Naive B cell (primary cell): Measurements from ENCODE around the gene MUC2. TPM values are rescaled to one million over a fixed set of nuclear protein-coding genes. Genes with fewer than 3 reads are reported as not detected.

Experiments used
- ATAC-seq, 2 donors: fragments of 150-1000 bp; cut with Tn5 transposase; 2 replicates each; pipeline ENCODE4 v1.10.0; 2021; ENCODE audit warnings: low read depth in 2 of 2, mild to moderate bottlenecking in 2 of 2, moderate library complexity in 2 of 2
- DNase-seq: peaks from one replicate; pipeline ENCODE4 v3.0.0; 2022
- H3K27ac Mint-ChIP-seq, 6 donors: one replicate each; pipeline ENCODE4 v1.8.0; 2020 to 2022; ENCODE audit warnings: mild to moderate bottlenecking in 6 of 6, mixed read lengths in 6 of 6, moderate library complexity in 5 of 6, inconsistent platforms in 2 of 6
- H3K27me3 Mint-ChIP-seq, 3 donors: one replicate each; pipeline ENCODE4 v1.8.0; 2021 to 2022; ENCODE audit warnings: mixed read lengths in 3 of 3, mild to moderate bottlenecking in 1 of 3
- H3K36me3 Mint-ChIP-seq, 2 donors: one replicate each; pipeline ENCODE4 v1.8.0; 2020 to 2022; ENCODE audit warnings: mixed read lengths in 2 of 2, inconsistent platforms in 1 of 2, mild to moderate bottlenecking in 1 of 2
- H3K4me1 Mint-ChIP-seq, 3 donors: one replicate each; pipeline ENCODE4 v1.8.0; 2020 to 2022; ENCODE audit warnings: mixed read lengths in 3 of 3, inconsistent platforms in 1 of 3, mild to moderate bottlenecking in 1 of 3, moderate library complexity in 1 of 3
- H3K4me3 Mint-ChIP-seq, 8 donors: one replicate each; pipeline ENCODE4 v1.8.0; 2020 to 2022; ENCODE audit warnings: mild to moderate bottlenecking in 8 of 8, mixed read lengths in 8 of 8, moderate library complexity in 8 of 8, inconsistent platforms in 2 of 8
- H3K9me3 Mint-ChIP-seq, 7 donors: one replicate each; pipeline ENCODE4 v1.8.0; 2020 to 2022; ENCODE audit warnings: mixed read lengths in 7 of 7, mild to moderate bottlenecking in 5 of 7, inconsistent platforms in 2 of 7, moderate library complexity in 1 of 7
- polyA plus RNA-seq, 6 donors: library from polyadenylated mRNA; unstranded; fragments of 300-500 nt; fragmentation: Illumina TruSeq; gene quantifications; one replicate each; pipeline ENCODE4 v1.2.3, GENCODE V29; 2021; ENCODE audit warnings: low read depth in 6 of 6

MUC2 gene
- polyA plus RNA-seq, 6 donors from 2014 or later: not detected

GRCh38 chr11:1060852-1061616 is 13.6 kb upstream of the MUC2 start:
- H3K4me1 Mint-ChIP-seq: peaks cover 0 to 5% (median 0%) of the 10 kb centered on the region in 3 donors
- peaks cover 37 to 49% (median 47%) of the 10 kb centered on the region in 3 donors for H3K27me3 Mint-ChIP-seq
- ATAC-seq: no peak
- H3K9me3 Mint-ChIP-seq: peaks cover 2 to 18% (median 5%) of the 10 kb centered on the region in 7 donors
- H3K4me3 Mint-ChIP-seq: no peak overlapping the region
- no peak for DNase-seq
- no peak overlapping the region for H3K27ac Mint-ChIP-seq
- peaks cover 5 to 9% of the 10 kb centered on the region in 2 donors for H3K36me3 Mint-ChIP-seq

GRCh38 chr11:1062075-1062820 is 12.4 kb upstream of the MUC2 start:
- H3K36me3 Mint-ChIP-seq: peaks cover 5 to 9% of the 10 kb centered on the region in 2 donors
- H3K4me3 Mint-ChIP-seq: no peak overlapping the region
- H3K27me3 Mint-ChIP-seq: peaks cover 33 to 55% (median 53%) of the 10 kb centered on the region in 3 donors
- no peak for ATAC-seq
- H3K27ac Mint-ChIP-seq: peak overlapping the region in 1 of 6 donors; percentile 69
- H3K4me1 Mint-ChIP-seq: peaks cover 0 to 5% (median 0%) of the 10 kb centered on the region in 3 donors
- peaks cover 2 to 18% (median 5%) of the 10 kb centered on the region in 7 donors for H3K9me3 Mint-ChIP-seq
- no peak for DNase-seq

- Mint-ChIP-seq H3K27me3 (peaks cover 33 to 50% (median 43%) of the 10 kb centered on the region in 3 donors), H3K36me3 (peaks cover 5 to 9% of the 10 kb centered on the region in 2 donors), H3K9me3 (peaks cover 2 to 18% (median 5%) of the 10 kb centered on the region in 7 donors), H3K4me1 (peaks cover 0 to 5% (median 0%) of the 10 kb centered on the region in 3 donors), H3K4me3 (no peak overlapping the region), H3K27ac (no peak overlapping the region)
- DNase-seq (no peak), ATAC-seq (no peak)
Measured at GRCh38 chr11:1064167-1064566, 10.5 kb upstream of the MUC2 start.

GRCh38 chr11:1067812-1068496 is 6.7 kb upstream of the MUC2 start:
- Mint-ChIP-seq H3K27ac (peak overlapping the region in 1 of 6 donors; percentile 6), H3K9me3 (peaks cover 0 to 6% (median 4%) of the 10 kb centered on the region in 7 donors), H3K4me1 (peaks cover 0 to 5% (median 0%) of the 10 kb centered on the region in 3 donors), H3K27me3 (peaks cover 13 to 49% (median 22%) of the 10 kb centered on the region in 3 donors), H3K4me3 (no peak overlapping the region), H3K36me3 (no peaks in the 10 kb centered on the region)
- no peak for ATAC-seq
- no peak for DNase-seq

GRCh38 chr11:1069740-1070139 is 4.9 kb upstream of the MUC2 start:
- Mint-ChIP-seq H3K9me3 (peaks cover 0 to 6% (median 4%) of the 10 kb centered on the region in 7 donors), H3K36me3 (no peaks in the 10 kb centered on the region), H3K27me3 (peaks cover 3 to 39% (median 11%) of the 10 kb centered on the region in 3 donors), H3K4me1 (no peaks in the 10 kb centered on the region), H3K27ac (no peak overlapping the region), H3K4me3 (no peak overlapping the region)
- no peak for ATAC-seq
- no peak for DNase-seq

GRCh38 chr11:1070594-1071462 is 3.8 kb upstream of the MUC2 start:
- Mint-ChIP-seq H3K4me3 (no peak overlapping the region), H3K36me3 (no peaks in the 10 kb centered on the region), H3K27ac (no peak overlapping the region), H3K4me1 (no peaks in the 10 kb centered on the region), H3K27me3 (peaks cover under 1 to 33% (median 7%) of the 10 kb centered on the region in 3 donors), H3K9me3 (peaks cover 0 to 3% (median under 1%) of the 10 kb centered on the region in 7 donors)
- no peak for ATAC-seq
- no peak for DNase-seq

- no peak for ATAC-seq
- Mint-ChIP-seq H3K9me3 (peaks cover 0 to 3% (median 0%) of the 10 kb centered on the region in 7 donors), H3K36me3 (no peaks in the 10 kb centered on the region), H3K4me3 (no peak overlapping the region), H3K27me3 (peaks cover 0 to 27% (median 2%) of the 10 kb centered on the region in 3 donors), H3K27ac (no peak overlapping the region), H3K4me1 (no peaks in the 10 kb centered on the region)
- no peak for DNase-seq
Measured at GRCh38 chr11:1071571-1072115, 3.0 kb upstream of the MUC2 start.

GRCh38 chr11:1072116-1072820 is 2.4 kb upstream of the MUC2 start:
- ATAC-seq (no peak), DNase-seq (no peak)
- Mint-ChIP-seq H3K27me3 (peaks cover 0 to 26% (median 0%) of the 10 kb centered on the region in 3 donors), H3K27ac (peak overlapping the region in 1 of 6 donors; percentile 41), H3K4me1 (no peaks in the 10 kb centered on the region), H3K4me3 (no peak overlapping the region), H3K9me3 (peaks cover 0 to 3% (median 0%) of the 10 kb centered on the region in 7 donors), H3K36me3 (no peaks in the 10 kb centered on the region)

- no peak for ATAC-seq
- H3K9me3 Mint-ChIP-seq: peaks cover 0 to 3% (median 0%) of the 10 kb centered on the region in 7 donors
- peak overlapping the region in 2 of 6 donors; percentile 41 to 60 for H3K27ac Mint-ChIP-seq
- H3K36me3 Mint-ChIP-seq: no peaks in the 10 kb centered on the region
- no peak overlapping the region for H3K4me3 Mint-ChIP-seq
- DNase-seq: no peak
- H3K4me1 Mint-ChIP-seq: no peaks in the 10 kb centered on the region
- peaks cover 0 to 26% (median 0%) of the 10 kb centered on the region in 3 donors for H3K27me3 Mint-ChIP-seq
Measured at GRCh38 chr11:1072821-1073231, 1.8 kb upstream of the MUC2 start.

GRCh38 chr11:1073261-1073724 is 1.4 kb upstream of the MUC2 start:
- H3K27me3 Mint-ChIP-seq: peaks cover 0 to 26% (median 0%) of the 10 kb centered on the region in 3 donors
- H3K36me3 Mint-ChIP-seq: no peaks in the 10 kb centered on the region
- H3K4me1 Mint-ChIP-seq: no peaks in the 10 kb centered on the region
- ATAC-seq: no peak
- peaks cover 0 to 3% (median 0%) of the 10 kb centered on the region in 7 donors for H3K9me3 Mint-ChIP-seq
- H3K27ac Mint-ChIP-seq: no peak overlapping the region
- no peak overlapping the region for H3K4me3 Mint-ChIP-seq
- no peak for DNase-seq

- Mint-ChIP-seq H3K4me3 (no peak overlapping the region), H3K27ac (no peak overlapping the region), H3K27me3 (peaks cover 0 to 26% (median 0%) of the 10 kb centered on the region in 3 donors), H3K9me3 (peaks cover 0 to 3% (median 0%) of the 10 kb centered on the region in 7 donors), H3K4me1 (no peaks in the 10 kb centered on the region), H3K36me3 (no peaks in the 10 kb centered on the region)
- ATAC-seq (no peak), DNase-seq (no peak)
Measured at GRCh38 chr11:1073851-1074243, 827 bp upstream of the MUC2 start.
